OCI-M2 (cell line): ENCODE results near the gene NT5C3A.
"Not testable (repeated sequence)": the region's sequence is repeated elsewhere in the genome, so short reads cannot be mapped to it uniquely, and the experiment has no call there.

Experiments
- DNase-seq: peaks from one replicate; lab custom pipeline; 2025; ENCODE audit not compliant: unreplicated experiment; lab: John Stamatoyannopoulos, UW

NT5C3A gene

DNA sequence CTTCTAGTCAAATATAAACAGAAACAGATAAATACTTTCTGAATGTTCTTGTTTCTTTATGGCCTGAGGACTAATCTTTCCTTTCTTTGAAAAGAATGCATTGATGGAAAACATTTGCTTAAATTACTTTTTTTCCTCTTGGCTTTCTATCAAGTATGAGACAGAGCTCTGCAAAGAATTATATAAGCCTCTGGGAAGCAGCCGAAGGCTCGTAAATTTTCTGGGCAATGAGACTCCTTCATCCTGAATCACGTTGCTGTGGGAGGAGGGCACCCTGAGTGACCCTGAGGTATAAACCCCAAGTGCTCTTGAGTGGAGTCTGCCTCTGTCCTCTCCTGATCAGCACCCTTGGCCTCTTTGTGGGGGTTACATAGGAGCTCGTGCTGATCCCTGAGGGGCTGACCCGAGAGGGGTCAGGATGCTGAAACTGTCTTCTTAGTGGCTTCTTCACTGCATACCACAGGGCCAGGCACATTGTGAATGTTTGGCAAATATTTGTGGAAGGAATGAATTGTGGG lies 71.4 kb downstream of the NT5C3A start:
- not testable (repeated sequence) for DNase-seq

DNA sequence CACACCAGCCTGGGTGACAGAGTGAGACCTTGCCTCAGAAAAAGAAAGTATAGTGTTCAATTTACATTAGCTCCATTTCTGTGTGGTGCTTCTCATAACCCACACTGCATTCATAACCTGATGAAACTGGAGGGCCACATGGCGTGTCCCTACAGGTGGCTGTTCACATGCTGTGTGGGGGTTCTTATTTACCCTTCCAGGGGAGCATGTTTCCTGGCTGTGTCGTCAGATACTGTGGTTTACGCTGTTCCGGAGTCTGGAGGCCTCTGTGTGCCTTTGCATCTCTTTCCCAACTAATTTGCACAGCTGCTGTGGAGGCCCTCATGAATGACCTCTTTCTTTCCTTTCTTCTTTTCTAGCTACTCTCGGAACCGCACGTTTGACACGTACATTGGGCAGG lies 74.4 kb downstream of the NT5C3A start:
- not testable (repeated sequence) for DNase-seq

DNA sequence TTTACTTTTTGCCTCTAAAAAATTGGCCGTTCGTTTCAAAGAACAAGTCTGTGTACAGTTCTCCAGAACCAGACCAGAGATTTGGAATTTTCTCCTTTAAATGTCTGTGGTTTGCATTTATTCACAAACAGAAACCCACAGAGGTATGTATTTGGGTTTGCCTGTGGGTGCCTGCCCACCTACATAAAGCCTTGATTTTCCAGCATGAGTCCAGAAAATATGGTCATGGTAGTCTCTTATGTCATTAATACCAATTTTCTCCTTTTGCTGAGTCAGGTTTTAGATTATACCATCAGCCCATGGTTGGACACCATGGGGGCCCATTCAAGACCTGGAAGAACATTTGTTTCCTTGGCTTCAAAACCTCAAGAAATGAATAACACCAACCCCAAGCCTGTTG lies 82.7 kb downstream of the NT5C3A start:
- DNase-seq = not testable (repeated sequence)

GRCh38 chr7:32979246-32979645 lies 83.3 kb downstream of the NT5C3A start:
- not testable (repeated sequence) for DNase-seq

- DNase-seq = not testable (repeated sequence)
Measured at GRCh38 chr7:32977159-32977558, 85.4 kb downstream of the NT5C3A start.

GRCh38 chr7:32971967-32972366 lies 90.6 kb downstream of the NT5C3A start:
- DNase-seq = not testable (repeated sequence)

DNA sequence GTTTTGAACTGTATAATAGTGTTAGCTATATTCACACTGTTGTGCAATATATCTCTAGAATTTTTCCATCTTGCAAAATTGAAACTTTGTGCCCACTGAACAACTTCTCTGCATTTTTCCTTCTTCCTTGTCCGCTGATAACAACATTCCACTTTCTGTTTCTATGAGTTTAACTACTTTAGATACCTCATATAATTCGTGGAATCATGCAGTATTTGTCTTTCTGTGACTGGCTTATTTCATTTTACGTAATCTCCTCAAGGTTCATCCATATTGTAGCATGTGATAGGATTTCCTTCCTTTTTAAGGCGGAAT lies 95.4 kb downstream of the NT5C3A start:
- DNase-seq = not testable (repeated sequence)

GRCh38 chr7:32966489-32967267 lies 95.9 kb downstream of the NT5C3A start:
- not testable (repeated sequence) for DNase-seq

DNA sequence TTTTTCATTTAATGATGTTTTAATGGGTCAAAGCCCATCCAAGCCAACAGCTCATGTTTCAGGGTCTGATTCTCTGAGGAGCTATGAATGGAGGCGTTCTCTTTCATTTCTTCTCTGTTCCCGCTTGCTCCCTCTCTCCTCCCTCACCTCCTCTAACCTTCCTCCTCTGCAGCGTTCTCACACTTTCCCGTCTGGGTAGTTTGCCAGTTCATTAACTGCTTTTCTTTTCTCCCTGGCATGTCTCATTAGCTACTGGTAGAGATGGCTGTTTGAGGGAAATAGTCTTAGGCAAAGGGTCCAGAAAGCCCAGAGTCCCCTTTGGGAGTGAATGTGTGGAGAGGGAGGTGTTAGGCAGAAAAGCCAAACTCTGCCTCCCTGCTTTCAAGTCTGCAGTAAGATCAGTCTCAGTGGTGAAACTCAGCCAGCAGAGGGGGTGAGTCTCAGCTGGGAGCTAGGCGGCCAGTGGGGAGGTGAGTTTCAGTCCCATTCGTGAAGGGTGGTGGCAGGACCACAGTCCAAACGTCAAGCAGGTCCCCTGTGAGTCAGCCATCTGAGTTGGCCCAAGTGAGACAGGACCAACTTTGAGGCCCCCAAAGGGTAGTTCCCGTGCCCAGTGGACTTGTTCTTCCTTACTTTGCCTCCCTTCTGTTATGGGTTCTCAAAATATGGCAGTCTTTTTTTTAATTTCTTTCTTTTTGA lies 98.0 kb downstream of the NT5C3A start:
- DNase-seq = not testable (repeated sequence)
